ENCODE results near the gene SLC25A38.
"Not testable (repeated sequence)": the region's sequence is repeated elsewhere in the genome, so short reads cannot be mapped to it uniquely, and the experiment has no call there.

The SLC25A38 gene

GRCh38 chr3:39408493-39409372, 25.6 kb downstream of the SLC25A38 start:
- DNase-seq, result no peak

- no peak for DNase-seq
Observed at GRCh38 chr3:39409514-39410136, 26.5 kb downstream of the SLC25A38 start.

- DNase-seq, result no peak
Observed at GRCh38 chr3:39410893-39411292, 27.7 kb downstream of the SLC25A38 start.

GRCh38 chr3:39412668-39413260, 29.6 kb downstream of the SLC25A38 start:
- DNase-seq, result no peak

GRCh38 chr3:39413691-39414420, 30.7 kb downstream of the SLC25A38 start:
- DNase-seq, result no peak

GRCh38 chr3:39414421-39414907, 31.3 kb downstream of the SLC25A38 start:
- DNase-seq, result no peak

GRCh38 chr3:39415302-39415701, 32.1 kb downstream of the SLC25A38 start:
- DNase-seq, result not testable (repeated sequence)

- DNase-seq, result no peak
Observed at GRCh38 chr3:39415983-39416382, 32.8 kb downstream of the SLC25A38 start.

- not testable (repeated sequence) for DNase-seq
Observed at GRCh38 chr3:39416998-39417397, 33.8 kb downstream of the SLC25A38 start.

- DNase-seq, result not testable (repeated sequence)
Observed at GRCh38 chr3:39418556-39419225, 35.5 kb downstream of the SLC25A38 start.

GRCh38 chr3:39419742-39420315, 36.7 kb downstream of the SLC25A38 start:
- no peak for DNase-seq

GRCh38 chr3:39420543-39420942, 37.4 kb downstream of the SLC25A38 start:
- no peak for DNase-seq

GRCh38 chr3:39423436-39423970, 40.3 kb downstream of the SLC25A38 start:
- no peak for DNase-seq

GRCh38 chr3:39426312-39426711, 43.1 kb downstream of the SLC25A38 start:
- no peak for DNase-seq

GRCh38 chr3:39427506-39427905, 44.3 kb downstream of the SLC25A38 start:
- no peak for DNase-seq

- DNase-seq, result no peak
Observed at GRCh38 chr3:39428745-39429201, 45.6 kb downstream of the SLC25A38 start.

- DNase-seq, result no peak
Observed at GRCh38 chr3:39429466-39429865, 46.3 kb downstream of the SLC25A38 start.

GRCh38 chr3:39432342-39432741, 49.2 kb downstream of the SLC25A38 start:
- no peak for DNase-seq

GRCh38 chr3:39433642-39434041, 50.5 kb downstream of the SLC25A38 start:
- DNase-seq, result no peak

- no peak for DNase-seq
Observed at GRCh38 chr3:39434574-39434973, 51.4 kb downstream of the SLC25A38 start.

- no peak for DNase-seq
Observed at GRCh38 chr3:39435006-39435748, 52.0 kb downstream of the SLC25A38 start.
